Liver (tissue), 9 donors: ENCODE results near the gene JAKMIP2. TPM values are rescaled to one million over a fixed set of nuclear protein-coding genes. Genes with fewer than 3 reads are reported as not detected.

Experiments used
- DNase-seq: peaks from one replicate; pipeline ENCODE4 v3.0.0-alpha.2; 2017; ENCODE audit warnings: low spot score
- H3K27ac ChIP-seq, 2 donors: one replicate each; pipeline ENCODE4 v1.7.0; 2013; ENCODE audit warnings: inconsistent platforms in 2 of 2, low read length in 2 of 2, control low read depth in 1 of 2, low read depth in 1 of 2, mild to moderate bottlenecking in 1 of 2
- H3K27me3 ChIP-seq, 4 donors: one replicate each; pipeline versions ENCODE4 v1.6.1 to v1.7.0; 2013; ENCODE audit warnings: low read length in 3 of 4, inconsistent platforms in 1 of 4, mild to moderate bottlenecking in 1 of 4, moderate library complexity in 1 of 4; ENCODE audit not compliant: control insufficient read depth in 4 of 4, insufficient read depth in 4 of 4
- H3K36me3 ChIP-seq, 4 donors: one replicate each; pipeline versions ENCODE4 v1.6.1 to v1.7.0; 2013; ENCODE audit warnings: low read length in 3 of 4, mild to moderate bottlenecking in 3 of 4, low read depth in 1 of 4, moderate library complexity in 1 of 4; ENCODE audit not compliant: control insufficient read depth in 4 of 4, insufficient read depth in 3 of 4
- H3K4me1 ChIP-seq, 4 donors: one replicate each; pipeline versions ENCODE4 v1.6.1 to v1.7.0; 2013; ENCODE audit warnings: low read length in 3 of 4, mild to moderate bottlenecking in 3 of 4, moderate library complexity in 1 of 4; ENCODE audit not compliant: control insufficient read depth in 4 of 4, insufficient read depth in 4 of 4
- H3K4me3 ChIP-seq, 3 donors: one replicate each; pipeline versions ENCODE4 v1.6.1 to v1.7.0; 2013; ENCODE audit warnings: low read length in 3 of 3, control low read depth in 1 of 3, low read depth in 1 of 3, mild to moderate bottlenecking in 1 of 3
- H3K9ac ChIP-seq, 2 donors: one replicate each; pipeline ENCODE4 v1.7.0; 2013; ENCODE audit warnings: low read length in 2 of 2, mild to moderate bottlenecking in 2 of 2, moderate library complexity in 2 of 2, control low read depth in 1 of 2, low read depth in 1 of 2
- H3K9me3 ChIP-seq, 4 donors: one replicate each; pipeline versions ENCODE4 v1.6.1 to v1.7.0; 2013; ENCODE audit warnings: low read length in 3 of 4; ENCODE audit not compliant: control insufficient read depth in 4 of 4
- EGR1 ChIP-seq, 2 donors: IDR thresholded peaks; 2 replicates each; pipeline ENCODE4 v1.6.1; 2016 to 2018; ENCODE audit warnings: antibody characterized with exemption in 2 of 2, low read depth in 2 of 2
- FOXA1 ChIP-seq: IDR thresholded peaks from 2 replicates; pipeline ENCODE4 v1.6.1; 2016; ENCODE audit warnings: antibody characterized with exemption
- FOXA2 ChIP-seq: IDR thresholded peaks from 2 replicates; pipeline ENCODE4 v1.6.1; 2016; ENCODE audit warnings: antibody characterized with exemption
- GABPA ChIP-seq, 2 donors: IDR thresholded peaks in 1 of 2; conservative IDR thresholded peaks in 1 of 2; 2 replicates each; pipeline ENCODE4 v1.6.1; 2016; ENCODE audit warnings: antibody characterized with exemption in 2 of 2, mild to moderate bottlenecking in 1 of 2, moderate library complexity in 1 of 2
- HNF4A ChIP-seq, 2 donors: conservative IDR thresholded peaks; 2 replicates each; pipeline ENCODE4 v1.6.1; 2016; ENCODE audit warnings: antibody characterized with exemption in 2 of 2, mild to moderate bottlenecking in 2 of 2
- HNF4G ChIP-seq: IDR thresholded peaks from 2 replicates; pipeline ENCODE4 v1.6.1; 2016; ENCODE audit warnings: antibody characterized with exemption
- JUND ChIP-seq, 2 donors: IDR thresholded peaks; 2 replicates each; pipeline ENCODE4 v1.6.1; 2016; ENCODE audit warnings: antibody characterized with exemption in 2 of 2
- NR2F2 ChIP-seq: IDR thresholded peaks from 2 replicates; pipeline ENCODE4 v1.6.1; 2016; ENCODE audit warnings: antibody characterized with exemption
- RAD21 ChIP-seq, 2 donors: IDR thresholded peaks; 2 replicates each; pipeline ENCODE4 v1.6.1; 2016; ENCODE audit warnings: antibody characterized with exemption in 2 of 2, mild to moderate bottlenecking in 2 of 2
- RXRA ChIP-seq, 2 donors: IDR thresholded peaks; 2 replicates each; pipeline ENCODE4 v1.6.1; 2017 to 2018; ENCODE audit warnings: antibody characterized with exemption in 2 of 2, mild to moderate bottlenecking in 1 of 2
- SP1 ChIP-seq: IDR thresholded peaks from 2 replicates; pipeline ENCODE4 v1.6.1; 2018; ENCODE audit warnings: antibody characterized with exemption, mild to moderate bottlenecking
- TAF1 ChIP-seq: conservative IDR thresholded peaks from 2 replicates; pipeline ENCODE4 v1.6.1; 2016; ENCODE audit warnings: antibody characterized with exemption, mild to moderate bottlenecking
- YY1 ChIP-seq: IDR thresholded peaks from 2 replicates; pipeline ENCODE4 v1.6.1; 2016; ENCODE audit warnings: antibody characterized with exemption, mild to moderate bottlenecking
- WGBS: extraction: QIAGEN DNeasy Blood & Tissue Kit; methylation state at CpG from one replicate; pipeline ENCODE4 v1.1.7; 2013; 5-methylcytosine and 5-hydroxymethylcytosine counted together
- polyA plus RNA-seq, 2 donors: library from polyadenylated mRNA; stranded (reverse) in 1 of 2; unstranded in 1 of 2; fragments of 200-250 nt in 1 of 2; fragments of >200 nt in 1 of 2; fragmentation: Nextera tagmentation in 1 of 2; extraction: Ambion mirVana in 1 of 2; gene quantifications; one replicate each; pipeline versions ENCODE4 v1.2.1 to v1.2.3, GENCODE V29; 2013 to 2015
- total RNA-seq, 2 donors: library from RNA; depleted of rRNA; stranded (reverse); fragments of >200 nt; gene quantifications; one replicate each; pipeline ENCODE4 v1.2.3, GENCODE V29; 2014
- TF ChIP-seq, protein P1 (sequence below): IDR thresholded peaks from 2 replicates; pipeline ENCODE4 v1.6.1; 2016; ENCODE audit warnings: antibody characterized with exemption, mild to moderate bottlenecking
- TF ChIP-seq, protein P2 (sequence below): fragments of 150-350 bp; IDR thresholded peaks from 2 replicates; pipeline ENCODE4 v1.5.1; 2017; ENCODE audit warnings: improper control_type of control experiment, low read depth, low read length; ENCODE audit not compliant: missing input control
- TF ChIP-seq, protein P3 (sequence below): IDR thresholded peaks from 2 replicates; pipeline ENCODE4 v1.6.1; 2016; ENCODE audit warnings: antibody characterized with exemption
- TF ChIP-seq, protein P4 (sequence below): IDR thresholded peaks from 2 replicates; pipeline ENCODE4 v1.6.1; 2016; ENCODE audit warnings: antibody characterized with exemption
- TF ChIP-seq, protein P5 (sequence below): IDR thresholded peaks from 2 replicates; pipeline ENCODE4 v1.6.1; 2016; ENCODE audit warnings: antibody characterized with exemption
- donor health status: healthy.
- donor health status: healthy.
- donor health status: healthy.
- donor health status: healthy.
- donor health status: healthy.

The JAKMIP2 gene
- total and polyA plus RNA-seq, 4 donors, result 0.06 to 0.38 (median 0.24) TPM

DNA sequence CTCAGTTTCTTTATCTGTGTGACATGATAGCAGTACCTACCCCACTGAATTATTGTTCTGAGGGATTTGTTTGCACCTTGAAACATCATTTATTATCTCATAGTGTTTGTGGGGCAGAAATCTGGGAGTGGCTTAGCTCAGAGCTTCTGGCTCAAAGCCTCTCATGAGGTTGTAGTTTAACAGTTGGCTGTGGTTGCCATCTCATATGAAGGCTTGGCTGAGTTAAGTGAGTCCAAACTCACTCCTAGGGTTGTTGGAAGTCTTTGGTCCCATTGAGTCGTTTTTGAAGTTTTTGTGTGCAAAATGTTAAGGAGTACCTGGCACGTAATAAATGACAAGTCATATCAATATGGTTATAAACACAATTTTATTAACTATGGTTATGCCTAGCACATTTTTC is 3.6 kb upstream of the JAKMIP2 start:
- no peak for DNase-seq
- Histone ChIP-seq H3K9ac (no peak overlapping the region), H3K27ac (no peak overlapping the region), H3K36me3 (no peaks in the 10 kb centered on the region), H3K4me3 (no peak overlapping the region), H3K27me3 (no peaks in the 10 kb centered on the region), H3K9me3 (no peaks in the 10 kb centered on the region), H3K4me1 (peaks cover 0 to 1% (median 0%) of the 10 kb centered on the region in 4 donors)
- no peak for TF ChIP-seq SP1
- no peak for TF ChIP-seq EGR1 (IDR thresholded peaks at IDR 0.05; ENCODE audit: low read depth in 2 of 2)
- no peak for TF ChIP-seq RXRA (IDR thresholded peaks at IDR 0.05)
- TF ChIP-seq HNF4A (conservative IDR thresholded peaks at IDR 0.05), result no peak
- TF ChIP-seq YY1, result no peak
- TF ChIP-seq FOXA1, result no peak
- no peak for TF ChIP-seq JUND (IDR thresholded peaks at IDR 0.05)
- TF ChIP-seq GABPA (IDR thresholded peaks at IDR 0.05 in 1 of 2, conservative IDR thresholded peaks at IDR 0.05 in 1 of 2), result no peak
- TF ChIP-seq, protein P1, sequence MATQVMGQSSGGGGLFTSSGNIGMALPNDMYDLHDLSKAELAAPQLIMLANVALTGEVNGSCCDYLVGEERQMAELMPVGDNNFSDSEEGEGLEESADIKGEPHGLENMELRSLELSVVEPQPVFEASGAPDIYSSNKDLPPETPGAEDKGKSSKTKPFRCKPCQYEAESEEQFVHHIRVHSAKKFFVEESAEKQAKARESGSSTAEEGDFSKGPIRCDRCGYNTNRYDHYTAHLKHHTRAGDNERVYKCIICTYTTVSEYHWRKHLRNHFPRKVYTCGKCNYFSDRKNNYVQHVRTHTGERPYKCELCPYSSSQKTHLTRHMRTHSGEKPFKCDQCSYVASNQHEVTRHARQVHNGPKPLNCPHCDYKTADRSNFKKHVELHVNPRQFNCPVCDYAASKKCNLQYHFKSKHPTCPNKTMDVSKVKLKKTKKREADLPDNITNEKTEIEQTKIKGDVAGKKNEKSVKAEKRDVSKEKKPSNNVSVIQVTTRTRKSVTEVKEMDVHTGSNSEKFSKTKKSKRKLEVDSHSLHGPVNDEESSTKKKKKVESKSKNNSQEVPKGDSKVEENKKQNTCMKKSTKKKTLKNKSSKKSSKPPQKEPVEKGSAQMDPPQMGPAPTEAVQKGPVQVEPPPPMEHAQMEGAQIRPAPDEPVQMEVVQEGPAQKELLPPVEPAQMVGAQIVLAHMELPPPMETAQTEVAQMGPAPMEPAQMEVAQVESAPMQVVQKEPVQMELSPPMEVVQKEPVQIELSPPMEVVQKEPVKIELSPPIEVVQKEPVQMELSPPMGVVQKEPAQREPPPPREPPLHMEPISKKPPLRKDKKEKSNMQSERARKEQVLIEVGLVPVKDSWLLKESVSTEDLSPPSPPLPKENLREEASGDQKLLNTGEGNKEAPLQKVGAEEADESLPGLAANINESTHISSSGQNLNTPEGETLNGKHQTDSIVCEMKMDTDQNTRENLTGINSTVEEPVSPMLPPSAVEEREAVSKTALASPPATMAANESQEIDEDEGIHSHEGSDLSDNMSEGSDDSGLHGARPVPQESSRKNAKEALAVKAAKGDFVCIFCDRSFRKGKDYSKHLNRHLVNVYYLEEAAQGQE, result no peak
- TF ChIP-seq TAF1, result no peak
- TF ChIP-seq, protein P2, sequence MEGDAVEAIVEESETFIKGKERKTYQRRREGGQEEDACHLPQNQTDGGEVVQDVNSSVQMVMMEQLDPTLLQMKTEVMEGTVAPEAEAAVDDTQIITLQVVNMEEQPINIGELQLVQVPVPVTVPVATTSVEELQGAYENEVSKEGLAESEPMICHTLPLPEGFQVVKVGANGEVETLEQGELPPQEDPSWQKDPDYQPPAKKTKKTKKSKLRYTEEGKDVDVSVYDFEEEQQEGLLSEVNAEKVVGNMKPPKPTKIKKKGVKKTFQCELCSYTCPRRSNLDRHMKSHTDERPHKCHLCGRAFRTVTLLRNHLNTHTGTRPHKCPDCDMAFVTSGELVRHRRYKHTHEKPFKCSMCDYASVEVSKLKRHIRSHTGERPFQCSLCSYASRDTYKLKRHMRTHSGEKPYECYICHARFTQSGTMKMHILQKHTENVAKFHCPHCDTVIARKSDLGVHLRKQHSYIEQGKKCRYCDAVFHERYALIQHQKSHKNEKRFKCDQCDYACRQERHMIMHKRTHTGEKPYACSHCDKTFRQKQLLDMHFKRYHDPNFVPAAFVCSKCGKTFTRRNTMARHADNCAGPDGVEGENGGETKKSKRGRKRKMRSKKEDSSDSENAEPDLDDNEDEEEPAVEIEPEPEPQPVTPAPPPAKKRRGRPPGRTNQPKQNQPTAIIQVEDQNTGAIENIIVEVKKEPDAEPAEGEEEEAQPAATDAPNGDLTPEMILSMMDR, result no peak
- TF ChIP-seq, protein P3, sequence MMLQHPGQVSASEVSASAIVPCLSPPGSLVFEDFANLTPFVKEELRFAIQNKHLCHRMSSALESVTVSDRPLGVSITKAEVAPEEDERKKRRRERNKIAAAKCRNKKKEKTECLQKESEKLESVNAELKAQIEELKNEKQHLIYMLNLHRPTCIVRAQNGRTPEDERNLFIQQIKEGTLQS, result no peak
- no peak for TF ChIP-seq RAD21 (IDR thresholded peaks at IDR 0.05)
- TF ChIP-seq HNF4G, result no peak
- TF ChIP-seq, protein P4, sequence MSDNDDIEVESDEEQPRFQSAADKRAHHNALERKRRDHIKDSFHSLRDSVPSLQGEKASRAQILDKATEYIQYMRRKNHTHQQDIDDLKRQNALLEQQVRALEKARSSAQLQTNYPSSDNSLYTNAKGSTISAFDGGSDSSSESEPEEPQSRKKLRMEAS, result no peak
- TF ChIP-seq FOXA2, result no peak
- TF ChIP-seq NR2F2, result no peak
- TF ChIP-seq, protein P5, sequence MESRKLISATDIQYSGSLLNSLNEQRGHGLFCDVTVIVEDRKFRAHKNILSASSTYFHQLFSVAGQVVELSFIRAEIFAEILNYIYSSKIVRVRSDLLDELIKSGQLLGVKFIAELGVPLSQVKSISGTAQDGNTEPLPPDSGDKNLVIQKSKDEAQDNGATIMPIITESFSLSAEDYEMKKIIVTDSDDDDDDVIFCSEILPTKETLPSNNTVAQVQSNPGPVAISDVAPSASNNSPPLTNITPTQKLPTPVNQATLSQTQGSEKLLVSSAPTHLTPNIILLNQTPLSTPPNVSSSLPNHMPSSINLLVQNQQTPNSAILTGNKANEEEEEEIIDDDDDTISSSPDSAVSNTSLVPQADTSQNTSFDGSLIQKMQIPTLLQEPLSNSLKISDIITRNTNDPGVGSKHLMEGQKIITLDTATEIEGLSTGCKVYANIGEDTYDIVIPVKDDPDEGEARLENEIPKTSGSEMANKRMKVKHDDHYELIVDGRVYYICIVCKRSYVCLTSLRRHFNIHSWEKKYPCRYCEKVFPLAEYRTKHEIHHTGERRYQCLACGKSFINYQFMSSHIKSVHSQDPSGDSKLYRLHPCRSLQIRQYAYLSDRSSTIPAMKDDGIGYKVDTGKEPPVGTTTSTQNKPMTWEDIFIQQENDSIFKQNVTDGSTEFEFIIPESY, result no peak
- 80% methylated on average over 2 of the region's 2 CpGs for whole genome bisulfite sequencing
